ENCODE data around the gene FAM234B.

DNA sequence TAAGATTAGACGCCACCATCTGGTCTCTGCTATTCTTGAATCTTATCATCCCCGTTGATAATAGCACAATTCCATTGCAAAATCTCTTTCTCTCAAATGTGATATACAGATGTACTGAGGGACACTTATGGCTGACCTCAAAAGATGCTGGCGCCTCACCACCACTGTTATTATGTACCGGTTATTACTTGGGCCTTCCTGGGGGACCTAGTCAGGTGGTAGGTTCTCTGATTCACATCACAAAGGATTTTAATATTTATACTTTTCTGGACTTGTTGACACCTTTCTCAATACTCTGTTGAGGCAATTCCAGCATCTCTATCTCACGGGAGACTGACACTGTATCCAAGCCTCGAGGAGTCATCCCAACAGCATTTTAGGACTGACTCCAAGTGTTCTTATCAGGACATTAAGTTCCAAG lies 21.3 kb upstream of the FAM234B start:
- TF ChIP-seq, protein P1, sequence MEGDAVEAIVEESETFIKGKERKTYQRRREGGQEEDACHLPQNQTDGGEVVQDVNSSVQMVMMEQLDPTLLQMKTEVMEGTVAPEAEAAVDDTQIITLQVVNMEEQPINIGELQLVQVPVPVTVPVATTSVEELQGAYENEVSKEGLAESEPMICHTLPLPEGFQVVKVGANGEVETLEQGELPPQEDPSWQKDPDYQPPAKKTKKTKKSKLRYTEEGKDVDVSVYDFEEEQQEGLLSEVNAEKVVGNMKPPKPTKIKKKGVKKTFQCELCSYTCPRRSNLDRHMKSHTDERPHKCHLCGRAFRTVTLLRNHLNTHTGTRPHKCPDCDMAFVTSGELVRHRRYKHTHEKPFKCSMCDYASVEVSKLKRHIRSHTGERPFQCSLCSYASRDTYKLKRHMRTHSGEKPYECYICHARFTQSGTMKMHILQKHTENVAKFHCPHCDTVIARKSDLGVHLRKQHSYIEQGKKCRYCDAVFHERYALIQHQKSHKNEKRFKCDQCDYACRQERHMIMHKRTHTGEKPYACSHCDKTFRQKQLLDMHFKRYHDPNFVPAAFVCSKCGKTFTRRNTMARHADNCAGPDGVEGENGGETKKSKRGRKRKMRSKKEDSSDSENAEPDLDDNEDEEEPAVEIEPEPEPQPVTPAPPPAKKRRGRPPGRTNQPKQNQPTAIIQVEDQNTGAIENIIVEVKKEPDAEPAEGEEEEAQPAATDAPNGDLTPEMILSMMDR (conservative IDR thresholded peaks at IDR 0.05; ENCODE audit: low read depth in 2 of 2): no peak
- TF ChIP-seq ZNF331 (CRISPR knock-in tag; IDR thresholded peaks at IDR 0.05; ENCODE audit: low read depth): no peak
- TF ChIP-seq EZH2phosphoT487 (IDR thresholded peaks at IDR 0.05; ENCODE audit: unreplicated experiment): no peak
- TF ChIP-seq EZH2 (IDR thresholded peaks at IDR 0.05; ENCODE audit: low read depth, unreplicated experiment): no peak
- TF ChIP-seq STAT1 (IDR thresholded peaks at IDR 0.05; ENCODE audit: unreplicated experiment): no peak
- no peak for TF ChIP-seq POLR2AphosphoS5 (IDR thresholded peaks at IDR 0.05; ENCODE audit: low read depth)
- no peak for TF ChIP-seq REST (IDR thresholded peaks at IDR 0.05; ENCODE audit: unreplicated experiment)
- TF ChIP-seq CREB1 (CRISPR knock-in tag; IDR thresholded peaks at IDR 0.05; ENCODE audit: low read depth): no peak
- TF ChIP-seq, protein P2, sequence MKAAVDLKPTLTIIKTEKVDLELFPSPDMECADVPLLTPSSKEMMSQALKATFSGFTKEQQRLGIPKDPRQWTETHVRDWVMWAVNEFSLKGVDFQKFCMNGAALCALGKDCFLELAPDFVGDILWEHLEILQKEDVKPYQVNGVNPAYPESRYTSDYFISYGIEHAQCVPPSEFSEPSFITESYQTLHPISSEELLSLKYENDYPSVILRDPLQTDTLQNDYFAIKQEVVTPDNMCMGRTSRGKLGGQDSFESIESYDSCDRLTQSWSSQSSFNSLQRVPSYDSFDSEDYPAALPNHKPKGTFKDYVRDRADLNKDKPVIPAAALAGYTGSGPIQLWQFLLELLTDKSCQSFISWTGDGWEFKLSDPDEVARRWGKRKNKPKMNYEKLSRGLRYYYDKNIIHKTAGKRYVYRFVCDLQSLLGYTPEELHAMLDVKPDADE (IDR thresholded peaks at IDR 0.05): no peak
- no peak for TF ChIP-seq NANOG (IDR thresholded peaks at IDR 0.05; ENCODE audit: borderline replicate concordance)

Measured in GM23338 (cell line).